HG03432 (cell line): ENCODE results near the gene SLC25A42.
"Not testable (repeated sequence)": the region's sequence is repeated elsewhere in the genome, so short reads cannot be mapped to it uniquely, and the experiment has no call there.

Source experiments
- ATAC-seq: cut with Tn5 transposase; IDR thresholded peaks from one replicate; pipeline ENCODE4 v1.9.1; 2021; ENCODE audit warnings: mild to moderate bottlenecking, moderate library complexity; ENCODE audit not compliant: unreplicated experiment

The SLC25A42 gene

GRCh38 chr19:19101540-19101939, 37.7 kb downstream of the SLC25A42 start:
- no peak for ATAC-seq

GRCh38 chr19:19102566-19102965, 38.8 kb downstream of the SLC25A42 start:
- not testable (repeated sequence) for ATAC-seq

- no peak for ATAC-seq
These were observed 39.4 kb downstream of the SLC25A42 start for GRCh38 chr19:19103167-19103566.

DNA sequence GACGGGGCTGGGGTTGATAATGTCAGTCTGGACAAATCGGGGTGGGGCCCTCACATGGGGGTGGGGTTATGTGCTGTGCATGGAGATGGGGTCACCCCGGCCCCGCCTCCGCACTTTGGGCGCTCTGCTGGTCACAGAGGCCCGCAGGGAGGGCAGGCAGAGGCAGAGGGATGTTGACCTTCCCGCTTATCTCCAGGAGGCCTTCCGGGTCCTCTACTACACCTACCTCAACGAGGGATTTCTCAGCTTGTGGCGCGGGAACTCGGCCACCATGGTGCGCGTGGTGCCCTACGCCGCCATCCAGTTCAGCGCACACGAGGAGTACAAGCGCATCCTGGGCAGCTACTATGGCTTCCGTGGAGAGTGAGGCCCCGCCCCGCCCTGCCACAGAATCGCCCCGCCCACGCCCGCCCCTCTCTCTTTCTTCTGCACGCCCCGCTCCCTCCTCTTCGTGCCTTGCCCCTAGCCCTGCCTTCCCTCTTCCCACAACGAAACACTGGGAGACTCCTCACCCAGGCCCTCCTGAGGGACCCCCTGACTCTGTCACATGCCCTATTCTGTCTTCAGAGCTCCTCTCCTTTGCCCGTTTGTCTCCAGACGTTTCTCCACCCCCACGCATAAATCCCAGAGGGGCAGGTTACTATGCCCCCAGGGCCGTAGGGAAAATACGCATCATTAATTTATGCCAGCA, 41.7 kb downstream of the SLC25A42 start:
- ATAC-seq = no peak

DNA sequence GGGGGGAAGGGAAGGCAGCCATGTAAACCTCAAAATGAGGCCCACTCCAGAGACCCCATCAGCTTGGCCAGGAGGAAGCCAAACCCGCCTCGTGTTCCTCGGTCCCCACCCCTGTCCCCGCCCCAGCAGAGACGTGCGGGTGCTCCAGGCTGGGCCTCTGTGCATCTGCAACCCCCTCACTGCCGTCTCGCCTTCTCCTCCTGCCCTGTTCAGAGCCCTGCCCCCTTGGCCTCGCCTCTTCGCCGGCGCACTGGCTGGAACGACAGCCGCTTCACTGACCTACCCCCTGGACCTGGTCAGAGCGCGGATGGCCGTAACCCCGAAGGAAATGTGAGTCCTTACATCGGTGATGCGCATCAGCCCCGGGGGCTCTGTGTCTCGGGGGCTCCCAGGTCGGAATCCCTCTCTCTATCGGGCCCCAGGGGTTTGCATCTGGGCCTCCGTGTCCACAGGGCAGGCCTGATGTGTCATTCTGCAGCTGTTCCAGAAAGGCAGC, 42.3 kb downstream of the SLC25A42 start:
- no peak for ATAC-seq

GRCh38 chr19:19106938-19107337, 43.1 kb downstream of the SLC25A42 start:
- not testable (repeated sequence) for ATAC-seq

DNA sequence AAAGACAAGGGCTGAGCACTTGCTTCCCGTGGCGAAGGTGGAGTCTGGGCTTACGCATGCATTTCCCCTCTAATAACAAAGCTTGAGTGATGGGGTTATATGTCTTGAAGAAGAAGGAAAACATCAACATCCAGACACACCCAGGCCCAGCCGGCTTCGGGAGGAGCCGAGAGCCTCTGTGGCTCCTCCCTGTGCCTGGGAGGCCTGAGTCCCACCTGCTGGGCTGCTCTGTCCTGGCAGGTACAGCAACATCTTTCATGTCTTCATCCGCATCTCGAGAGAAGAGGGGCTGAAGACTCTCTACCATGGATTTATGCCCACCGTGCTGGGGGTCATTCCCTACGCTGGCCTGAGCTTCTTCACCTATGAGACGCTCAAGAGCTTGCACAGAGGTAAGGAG, 43.9 kb downstream of the SLC25A42 start:
- no peak for ATAC-seq

DNA sequence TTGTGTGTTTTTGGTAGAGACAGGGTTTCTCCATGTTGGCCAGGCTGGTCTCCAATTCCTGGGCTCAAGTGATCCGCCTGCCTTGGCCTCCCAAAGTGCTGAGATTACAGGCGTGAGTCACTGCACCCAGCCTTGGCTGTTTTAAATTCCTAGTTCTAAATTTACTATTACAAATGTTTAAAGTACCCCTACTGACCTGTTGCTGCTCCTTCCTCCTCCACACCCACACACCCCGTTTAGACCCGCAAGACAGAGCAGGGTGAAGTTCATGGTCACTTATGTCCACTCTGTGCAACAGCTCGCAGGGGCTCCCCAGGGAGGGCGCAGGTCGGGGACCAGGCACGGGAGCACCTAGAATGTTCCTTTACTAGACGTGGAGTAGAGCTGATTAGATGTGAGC, 45.8 kb downstream of the SLC25A42 start:
- ATAC-seq = no peak

- ATAC-seq = no peak
These were observed 46.8 kb downstream of the SLC25A42 start for GRCh38 chr19:19110410-19111135.

- no peak for ATAC-seq
These were observed 47.5 kb downstream of the SLC25A42 start for GRCh38 chr19:19111136-19111835.

DNA sequence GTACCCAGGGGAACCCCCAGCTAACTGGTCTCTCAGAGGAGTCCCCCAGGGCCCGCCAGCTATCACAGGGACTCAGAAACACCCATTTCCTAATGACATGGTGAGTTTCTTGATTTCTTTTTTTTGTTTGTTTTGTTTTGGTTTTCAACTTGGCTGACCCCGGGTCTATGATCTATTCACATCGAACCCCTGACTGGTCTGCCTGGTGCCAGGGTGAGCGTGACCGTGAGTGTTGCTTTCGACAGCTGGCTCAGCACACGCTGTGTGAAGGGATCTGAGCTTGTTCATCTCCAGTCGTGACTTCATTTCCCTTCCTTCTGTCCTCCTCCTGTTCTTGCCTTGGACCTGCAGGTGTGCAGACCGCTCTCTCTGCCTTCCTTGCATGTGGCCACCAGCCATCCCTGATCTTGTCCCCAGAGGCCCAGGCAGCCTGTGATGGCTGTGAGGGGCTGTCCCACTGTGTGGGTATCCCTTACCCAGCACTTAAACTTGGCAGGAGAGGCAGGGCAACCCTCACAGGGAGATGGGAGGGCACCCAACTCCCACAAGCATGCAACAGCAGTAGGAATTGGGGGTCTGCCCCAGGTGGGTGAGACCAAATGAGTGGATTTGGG, 48.3 kb downstream of the SLC25A42 start:
- ATAC-seq = no peak

GRCh38 chr19:19113040-19113626, 49.3 kb downstream of the SLC25A42 start:
- ATAC-seq = no peak

GRCh38 chr19:19115954-19116353, 52.2 kb downstream of the SLC25A42 start:
- no peak for ATAC-seq

DNA sequence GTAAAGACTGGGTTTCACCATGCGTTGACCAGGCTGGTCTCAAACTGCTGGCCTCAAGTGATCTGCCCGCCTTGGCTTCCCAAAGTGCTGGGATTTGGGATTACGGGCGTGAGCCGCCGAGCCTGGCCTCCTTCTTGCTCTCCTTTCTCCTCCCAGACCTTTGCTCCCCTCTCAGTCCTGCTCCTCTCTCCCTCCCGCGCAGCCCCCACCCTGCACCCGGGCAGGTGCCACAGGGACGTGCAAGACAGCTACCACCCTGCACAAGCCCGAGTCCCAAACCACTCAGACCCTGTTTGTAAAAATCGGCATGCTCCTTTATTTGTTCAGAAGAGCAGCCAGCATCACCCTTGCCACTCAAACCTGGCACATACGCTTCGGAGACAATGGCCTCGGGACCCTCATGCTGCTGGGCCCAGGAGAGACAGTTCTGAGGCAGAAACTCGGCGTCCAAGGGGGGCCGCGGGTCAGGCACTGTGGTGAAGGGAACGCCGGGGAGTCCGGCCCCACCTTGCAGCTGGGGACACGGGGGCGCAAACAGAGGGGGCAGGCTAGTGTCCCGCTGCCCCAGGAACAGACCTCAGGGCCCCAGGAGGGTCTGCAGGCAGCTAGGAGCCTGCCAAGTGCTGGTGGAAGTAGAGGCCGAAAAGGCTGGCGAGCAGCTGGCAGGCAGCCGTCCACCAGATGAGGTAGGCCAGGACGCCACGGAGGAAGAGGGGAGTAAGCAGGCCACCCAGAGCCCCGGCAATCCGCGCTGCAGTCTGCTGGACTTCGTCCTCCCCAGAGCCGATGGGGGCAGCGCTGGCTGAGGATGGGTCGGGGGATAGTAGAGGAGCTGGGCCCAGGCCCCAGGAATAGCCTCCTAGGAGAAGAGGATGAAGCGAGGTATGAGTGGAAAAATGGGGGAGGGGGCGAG, 55.8 kb downstream of the SLC25A42 start:
- ATAC-seq = no peak

GRCh38 chr19:19120308-19121231, 56.8 kb downstream of the SLC25A42 start:
- no peak for ATAC-seq

- no peak for ATAC-seq
These were observed 57.6 kb downstream of the SLC25A42 start for GRCh38 chr19:19121371-19121770.

DNA sequence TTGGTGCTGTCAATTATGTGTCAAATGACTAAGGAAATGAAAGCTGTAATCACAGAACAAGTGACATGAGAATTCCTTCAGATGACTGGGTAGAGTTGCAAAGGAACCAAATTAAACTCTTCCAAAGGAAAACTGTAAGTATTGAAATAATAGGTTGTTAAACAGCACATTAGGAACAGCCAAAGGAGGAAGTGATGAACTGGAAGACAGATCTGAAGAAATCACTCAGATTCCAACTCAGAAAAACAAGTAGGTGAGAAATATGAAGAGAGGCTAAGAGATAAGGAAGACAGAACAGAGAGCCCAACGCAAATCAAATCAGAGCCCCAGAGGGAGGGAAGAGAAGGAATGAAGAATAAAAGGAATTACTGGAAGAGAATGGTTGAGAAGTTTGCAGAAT, 59.1 kb downstream of the SLC25A42 start:
- no peak for ATAC-seq

GRCh38 chr19:19123386-19123785, 59.6 kb downstream of the SLC25A42 start:
- no peak for ATAC-seq

- no peak for ATAC-seq
These were observed 62.3 kb downstream of the SLC25A42 start for GRCh38 chr19:19126102-19126501.
